Activated B cell treated with CpG ODN at 0.5 μM for 24 hours (primary cell): ENCODE results near the gene RPL26. TPM values are rescaled to one million over a fixed set of nuclear protein-coding genes. Genes with fewer than 3 reads are reported as not detected.

Experiments used
- ATAC-seq: fragments of 200-7000 bp; cut with Tn5 transposase; one replicate; pipeline ENCODE4 v1.10.0; 2021; ENCODE audit warnings: low read depth, mild to moderate bottlenecking, moderate library complexity
- CTCF ChIA-PET: fragments of 350-600 bp; sonication (Branson Sonifier 250); formaldehyde crosslinking; loops from one replicate; lab custom pipeline; 2021; ENCODE audit warnings: antibody characterized with exemption; lab: Charles Lee
- POLR2A ChIA-PET: fragments of 350-600 bp; sonication (Branson Sonifier 250); formaldehyde crosslinking; loops from one replicate; lab custom pipeline; 2021; ENCODE audit warnings: antibody characterized with exemption; lab: Charles Lee
- DNase-seq: peaks from one replicate; pipeline ENCODE4 v3.0.0; 2022
- H3K27ac Mint-ChIP-seq: one replicate; pipeline ENCODE4 v1.8.0; 2020; ENCODE audit warnings: mixed read lengths
- H3K27me3 Mint-ChIP-seq: one replicate; pipeline ENCODE4 v1.8.0; 2021; ENCODE audit warnings: mixed read lengths
- H3K36me3 Mint-ChIP-seq: one replicate; pipeline ENCODE4 v1.8.0; 2021; ENCODE audit warnings: low read depth, mixed read lengths
- H3K4me1 Mint-ChIP-seq: one replicate; pipeline ENCODE4 v1.8.0; 2021; ENCODE audit warnings: mixed read lengths
- H3K4me3 Mint-ChIP-seq: one replicate; pipeline ENCODE4 v1.8.0; 2020; ENCODE audit warnings: mild to moderate bottlenecking, mixed read lengths
- H3K9me3 Mint-ChIP-seq: one replicate; pipeline ENCODE4 v1.8.0; 2020; ENCODE audit warnings: mixed read lengths
- intact Hi-C: fragments of 100-400 bp; cut with micrococcal nuclease; formaldehyde crosslinking; loops from one replicate; pipeline ENCODE4 v1.15.1; 2024
- total RNA-seq: library from RNA; stranded (reverse); gene quantifications from 2 replicates; pipeline ENCODE4 v1.2.3, GENCODE V29; 2022
- TF ChIP-seq, protein P1 (sequence below): fragments of 200-600 bp; IDR thresholded peaks from one replicate; pipeline ENCODE4 v1.8.0; 2022; ENCODE audit warnings: antibody characterized with exemption, mild to moderate bottlenecking

The RPL26 gene
- total RNA-seq, 1 donor from 2014 or later, result 3,512 TPM

DNA sequence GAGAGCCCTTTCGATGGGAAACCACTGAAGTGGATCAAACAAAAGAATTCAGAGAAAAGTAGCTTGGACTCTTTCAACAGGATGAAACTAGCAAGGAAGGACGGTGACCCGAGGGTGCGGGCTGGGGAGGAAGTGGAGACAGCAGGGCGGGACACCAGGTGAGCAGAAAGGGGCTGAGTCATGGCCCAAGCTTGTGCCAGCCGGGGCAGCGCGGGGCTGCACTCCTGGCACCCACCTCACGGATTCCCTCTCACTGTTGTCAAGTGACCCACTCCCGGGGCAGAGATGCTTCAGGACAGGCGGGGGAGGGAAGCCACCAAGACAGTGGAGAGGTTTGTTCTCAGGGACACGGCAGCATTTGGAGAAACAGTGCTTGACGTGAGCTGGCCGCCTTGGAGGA, 25.4 kb upstream of the RPL26 start:
- ATAC-seq (no peak), DNase-seq (no peak)
- ChIA-PET CTCF (no interaction called here), POLR2A (interaction anchor here (0.6 kb wide), 1 partner anchor 14 kb away, joined by 3 read pairs; no protein-coding TSS in a partner anchor)
- Mint-ChIP-seq H3K27me3 (peaks cover 14% of the 10 kb centered on the region), H3K27ac (no peak overlapping the region), H3K4me1 (peaks cover 4% of the 10 kb centered on the region), H3K36me3 (no peaks in the 10 kb centered on the region), H3K4me3 (no peak overlapping the region), H3K9me3 (no peaks in the 10 kb centered on the region)
- TF ChIP-seq, protein P1, sequence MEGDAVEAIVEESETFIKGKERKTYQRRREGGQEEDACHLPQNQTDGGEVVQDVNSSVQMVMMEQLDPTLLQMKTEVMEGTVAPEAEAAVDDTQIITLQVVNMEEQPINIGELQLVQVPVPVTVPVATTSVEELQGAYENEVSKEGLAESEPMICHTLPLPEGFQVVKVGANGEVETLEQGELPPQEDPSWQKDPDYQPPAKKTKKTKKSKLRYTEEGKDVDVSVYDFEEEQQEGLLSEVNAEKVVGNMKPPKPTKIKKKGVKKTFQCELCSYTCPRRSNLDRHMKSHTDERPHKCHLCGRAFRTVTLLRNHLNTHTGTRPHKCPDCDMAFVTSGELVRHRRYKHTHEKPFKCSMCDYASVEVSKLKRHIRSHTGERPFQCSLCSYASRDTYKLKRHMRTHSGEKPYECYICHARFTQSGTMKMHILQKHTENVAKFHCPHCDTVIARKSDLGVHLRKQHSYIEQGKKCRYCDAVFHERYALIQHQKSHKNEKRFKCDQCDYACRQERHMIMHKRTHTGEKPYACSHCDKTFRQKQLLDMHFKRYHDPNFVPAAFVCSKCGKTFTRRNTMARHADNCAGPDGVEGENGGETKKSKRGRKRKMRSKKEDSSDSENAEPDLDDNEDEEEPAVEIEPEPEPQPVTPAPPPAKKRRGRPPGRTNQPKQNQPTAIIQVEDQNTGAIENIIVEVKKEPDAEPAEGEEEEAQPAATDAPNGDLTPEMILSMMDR, result no peak
- intact Hi-C loops, result no loop called here

DNA sequence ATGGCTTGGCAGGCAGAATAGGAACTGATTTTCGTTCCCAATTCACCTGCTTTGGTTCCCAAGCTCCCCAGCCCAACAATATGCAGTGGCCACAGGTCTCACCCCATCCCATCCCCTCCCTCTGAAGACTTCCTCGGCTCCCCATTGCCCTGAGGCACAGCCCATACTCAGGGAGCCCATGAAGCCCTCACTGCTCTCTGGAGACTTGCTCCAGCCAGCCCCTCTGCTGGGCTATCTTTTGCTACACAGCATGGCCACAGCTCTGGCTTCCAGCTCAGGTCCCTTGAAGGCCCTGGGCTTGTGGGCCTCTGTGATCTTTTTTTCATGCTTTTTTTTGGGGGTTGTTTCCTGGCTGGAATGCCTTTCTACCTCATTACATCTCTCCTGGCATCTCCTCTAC, 23.2 kb upstream of the RPL26 start:
- H3K27ac Mint-ChIP-seq, result no peak overlapping the region
- no peak for ATAC-seq
- ChIA-PET POLR2A (no interaction called here), CTCF (no interaction called here)
- peaks cover 20% of the 10 kb centered on the region for H3K27me3 Mint-ChIP-seq
- peaks cover 4% of the 10 kb centered on the region for H3K4me1 Mint-ChIP-seq
- DNase-seq, result no peak
- no peaks in the 10 kb centered on the region for H3K36me3 Mint-ChIP-seq
- intact Hi-C loops, result no loop called here
- TF ChIP-seq, protein P1, result no peak
- no peaks in the 10 kb centered on the region for H3K9me3 Mint-ChIP-seq
- no peak overlapping the region for H3K4me3 Mint-ChIP-seq

DNA sequence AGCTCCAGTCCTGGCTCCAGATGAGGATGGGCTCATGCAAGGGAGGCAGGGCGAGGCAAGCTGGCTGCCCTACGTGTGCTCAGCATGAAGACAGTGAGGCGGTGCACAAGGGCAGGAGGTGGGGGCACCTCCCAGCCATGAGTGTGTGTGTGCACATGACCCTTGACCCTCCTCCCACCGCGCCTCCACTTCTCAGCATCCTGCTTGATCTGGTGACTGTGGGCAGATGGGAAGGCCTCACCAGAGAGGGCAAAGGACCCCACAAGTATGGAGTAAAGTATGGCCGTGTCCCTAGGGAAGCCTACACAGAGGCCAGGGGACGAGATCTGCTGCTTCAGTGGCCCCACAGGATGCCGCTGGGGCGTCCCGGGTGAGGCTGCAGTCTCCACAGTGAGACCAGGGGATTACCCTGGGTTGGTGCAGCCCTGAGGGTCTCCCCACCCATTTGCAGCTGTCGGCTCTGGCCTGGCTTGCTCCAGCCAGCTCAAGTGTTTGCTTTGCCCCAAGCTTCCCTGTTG, 22.6 kb upstream of the RPL26 start:
- ATAC-seq, result no peak
- no peak overlapping the region for H3K4me3 Mint-ChIP-seq
- intact Hi-C loops, result no loop called here
- H3K4me1 Mint-ChIP-seq, result peaks cover 4% of the 10 kb centered on the region
- TF ChIP-seq, protein P1, result no peak
- peaks cover 24% of the 10 kb centered on the region for H3K27me3 Mint-ChIP-seq
- no peaks in the 10 kb centered on the region for H3K9me3 Mint-ChIP-seq
- CTCF ChIA-PET, result no interaction called here
- H3K36me3 Mint-ChIP-seq, result no peaks in the 10 kb centered on the region
- H3K27ac Mint-ChIP-seq, result no peak overlapping the region
- no peak for DNase-seq
- POLR2A ChIA-PET, result no interaction called here

DNA sequence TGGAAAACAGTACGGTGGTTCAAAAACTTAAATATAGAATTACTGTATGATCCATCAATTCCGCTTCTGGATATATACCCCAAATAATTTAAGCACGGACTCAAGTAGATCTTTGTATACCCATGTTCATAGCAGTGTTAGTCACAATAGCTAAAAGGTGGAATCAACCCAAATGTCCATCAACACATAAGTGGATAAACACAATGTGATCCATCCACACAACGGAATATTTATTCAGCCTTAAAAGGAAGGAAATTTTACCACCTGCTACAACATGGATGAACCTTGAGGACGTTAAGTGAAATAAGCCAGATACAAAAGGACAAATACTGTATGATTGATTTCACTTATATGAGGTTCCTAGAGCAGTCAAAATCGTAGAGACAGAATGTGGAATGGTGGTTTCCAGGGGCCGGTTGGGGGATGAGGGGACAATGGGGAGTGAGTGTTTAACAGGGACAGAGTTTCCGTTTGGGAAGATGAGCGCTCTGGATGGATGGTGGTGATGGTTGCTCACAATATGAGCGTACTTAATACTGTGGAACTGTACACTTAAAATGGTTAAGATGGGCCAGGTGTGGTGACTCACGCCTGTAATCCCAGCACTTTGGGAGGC, 20.0 kb upstream of the RPL26 start:
- POLR2A ChIA-PET, result no interaction called here
- Mint-ChIP-seq H3K27ac (no peak overlapping the region), H3K9me3 (no peaks in the 10 kb centered on the region), H3K4me3 (no peak overlapping the region), H3K36me3 (no peaks in the 10 kb centered on the region), H3K27me3 (peaks cover 31% of the 10 kb centered on the region), H3K4me1 (no peaks in the 10 kb centered on the region)
- CTCF ChIA-PET, result no interaction called here
- TF ChIP-seq, protein P1, result no peak
- DNase-seq (no peak), ATAC-seq (no peak)
- intact Hi-C loops, result no loop called here

DNA sequence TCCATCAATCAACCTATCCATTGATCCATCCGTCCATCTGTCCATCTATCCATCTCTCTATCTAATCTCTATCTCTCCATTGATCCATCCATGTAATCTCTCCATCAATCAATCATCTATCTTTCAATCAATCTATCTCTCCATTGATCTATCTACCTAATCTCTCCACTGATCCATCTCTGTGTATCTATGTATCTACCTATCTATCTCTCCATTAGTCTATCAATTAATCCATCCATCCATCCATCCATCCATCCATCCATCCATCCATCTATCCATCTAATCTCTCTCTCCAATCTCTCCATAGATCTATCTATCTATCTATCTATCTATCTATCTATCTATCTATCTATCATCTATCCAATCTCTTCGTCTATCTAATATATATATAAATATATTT, 18.1 kb upstream of the RPL26 start:
- Mint-ChIP-seq H3K27me3 (peaks cover 38% of the 10 kb centered on the region), H3K36me3 (no peaks in the 10 kb centered on the region), H3K4me1 (no peaks in the 10 kb centered on the region), H3K27ac (no peak overlapping the region), H3K4me3 (no peak overlapping the region), H3K9me3 (no peaks in the 10 kb centered on the region)
- TF ChIP-seq, protein P1, result no peak
- no peak for DNase-seq
- ATAC-seq, result no peak
- ChIA-PET CTCF (no interaction called here), POLR2A (no interaction called here)
- intact Hi-C loops, result no loop called here
